NCI-H446 treated with DMSO at 0.1 percent for 48 hours (cell line): ENCODE data around the gene IPO4.

ENCODE experiments used
- DNase-seq: peaks from one replicate; lab custom pipeline; 2025; lab: John Stamatoyannopoulos, UW

IPO4 gene

DNA sequence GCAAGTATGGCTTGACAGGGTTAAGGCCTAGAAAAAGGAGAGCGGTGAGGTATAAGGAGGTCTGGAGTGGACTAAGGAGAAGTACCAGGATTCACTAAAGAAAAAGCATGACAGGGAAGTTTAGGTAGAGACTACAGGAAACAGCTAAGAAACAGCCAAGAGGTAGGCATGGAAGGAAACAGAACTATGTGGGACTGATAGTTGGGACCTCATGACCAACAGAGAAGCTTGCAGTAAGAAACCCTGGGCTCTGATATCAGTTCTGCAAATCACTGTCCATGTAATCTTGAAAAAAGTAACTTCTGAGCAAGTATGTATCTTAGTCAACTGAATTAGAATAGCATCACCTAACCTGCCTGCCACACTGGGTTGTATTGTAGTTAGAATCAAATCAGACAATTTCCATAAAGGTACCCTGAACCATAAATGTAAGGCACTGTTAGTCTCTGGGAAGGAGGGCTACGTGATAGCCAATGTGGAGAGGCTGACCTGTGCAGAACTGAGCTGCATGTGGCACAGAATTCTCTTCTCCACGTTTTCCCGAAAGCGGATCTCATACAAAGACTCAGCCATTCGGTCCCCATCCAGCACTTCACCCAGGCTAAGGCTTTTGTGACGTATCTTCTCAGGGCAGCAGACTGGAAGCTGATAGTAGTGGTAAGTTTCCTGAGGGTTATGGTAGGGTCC lies 5.7 kb upstream of the IPO4 start:
- no peak for DNase-seq

DNA sequence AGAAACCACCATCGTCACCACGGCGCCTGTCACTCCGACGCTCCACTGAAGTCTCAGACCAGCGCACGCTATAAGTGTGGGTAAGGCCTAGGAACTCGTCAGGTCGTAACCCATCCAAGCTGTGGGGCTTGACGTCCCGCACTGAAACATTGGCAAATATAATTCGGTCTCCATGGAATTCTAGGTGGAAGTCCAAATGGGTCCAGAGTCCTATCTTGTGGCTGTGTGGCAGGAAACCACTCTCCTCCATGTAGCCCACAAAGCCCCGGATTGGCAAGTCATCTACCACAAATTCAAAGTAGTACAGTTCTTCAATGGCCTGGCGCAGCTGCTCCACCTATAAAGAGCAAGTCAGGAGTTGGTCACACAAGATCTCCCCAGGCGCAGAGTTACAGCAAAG lies 4.3 kb upstream of the IPO4 start:
- no peak for DNase-seq

DNA sequence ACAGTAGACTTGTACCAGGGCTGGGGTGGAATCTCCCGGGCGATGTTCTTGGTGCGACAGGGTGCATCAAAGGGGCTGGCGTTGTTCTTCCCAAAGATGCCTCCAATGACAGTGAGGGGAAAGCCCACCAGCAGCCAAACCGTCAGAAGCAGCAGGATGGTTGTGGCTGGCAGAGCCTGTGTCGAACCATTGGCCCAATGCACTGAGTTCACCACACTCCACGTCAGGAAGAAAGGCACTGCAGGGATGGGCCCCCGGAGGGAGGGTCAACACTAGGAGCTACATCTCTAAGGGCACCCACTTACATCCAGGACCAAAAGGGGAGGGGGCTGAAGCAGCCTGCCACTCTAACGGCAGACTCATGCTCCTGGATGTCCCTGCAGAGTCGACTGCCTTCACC lies 1.8 kb upstream of the IPO4 start:
- no peak for DNase-seq

DNA sequence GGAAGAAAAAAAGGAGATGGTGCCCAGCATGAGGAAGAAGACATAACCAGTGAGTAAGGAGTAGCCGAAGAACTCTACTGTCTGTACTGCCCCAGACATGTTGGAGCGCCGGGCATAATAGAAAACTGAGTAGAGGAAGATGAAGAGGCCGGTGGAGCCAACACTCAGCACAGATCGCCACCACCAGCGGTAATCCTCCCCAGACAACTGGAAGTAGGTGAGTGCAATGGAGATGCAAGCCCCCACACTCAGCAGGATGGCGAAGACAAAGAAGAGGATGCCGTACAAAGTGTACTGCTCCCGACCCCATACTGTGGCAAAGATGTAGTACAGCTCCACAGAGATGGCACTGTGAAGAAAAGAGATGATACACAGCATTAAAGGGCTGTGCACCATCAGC lies 844 bp upstream of the IPO4 start:
- no peak for DNase-seq

DNA sequence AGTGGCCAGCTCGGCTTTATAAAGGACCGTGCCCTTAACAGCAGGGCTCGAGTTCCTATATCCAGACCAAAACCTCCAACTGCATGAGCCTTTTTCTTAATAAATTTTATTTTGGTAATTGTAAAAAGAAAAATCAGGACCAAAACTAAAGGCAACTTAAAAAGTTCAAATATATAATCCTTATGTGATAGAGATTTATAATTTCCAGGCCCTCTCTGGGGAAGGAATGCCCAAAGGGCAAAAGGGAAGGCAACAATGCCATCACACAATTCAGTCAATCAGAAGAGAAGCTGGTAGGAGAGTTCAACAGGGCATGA lies 401 bp upstream of the IPO4 start:
- DNase-seq, result no peak

DNA sequence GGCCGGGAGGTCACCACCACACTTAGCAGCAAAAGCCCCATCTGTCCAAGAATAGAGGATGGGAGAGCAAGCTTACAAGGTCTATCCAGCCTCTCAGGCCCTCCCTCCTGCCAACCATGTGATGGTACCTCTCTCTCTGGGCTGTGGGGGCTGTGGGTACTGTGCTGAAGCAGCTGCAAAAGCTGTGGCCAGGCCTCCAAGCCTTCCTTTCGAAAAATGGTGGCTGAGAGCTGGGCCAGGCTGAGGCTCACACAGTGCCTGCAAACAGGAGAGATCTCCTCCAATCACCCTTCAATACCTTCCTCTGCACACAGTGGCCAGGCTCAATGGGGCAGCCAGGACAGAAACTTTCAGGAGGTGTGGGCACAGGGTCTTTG lies 1.1 kb downstream of the IPO4 start:
- DNase-seq, result no peak

DNA sequence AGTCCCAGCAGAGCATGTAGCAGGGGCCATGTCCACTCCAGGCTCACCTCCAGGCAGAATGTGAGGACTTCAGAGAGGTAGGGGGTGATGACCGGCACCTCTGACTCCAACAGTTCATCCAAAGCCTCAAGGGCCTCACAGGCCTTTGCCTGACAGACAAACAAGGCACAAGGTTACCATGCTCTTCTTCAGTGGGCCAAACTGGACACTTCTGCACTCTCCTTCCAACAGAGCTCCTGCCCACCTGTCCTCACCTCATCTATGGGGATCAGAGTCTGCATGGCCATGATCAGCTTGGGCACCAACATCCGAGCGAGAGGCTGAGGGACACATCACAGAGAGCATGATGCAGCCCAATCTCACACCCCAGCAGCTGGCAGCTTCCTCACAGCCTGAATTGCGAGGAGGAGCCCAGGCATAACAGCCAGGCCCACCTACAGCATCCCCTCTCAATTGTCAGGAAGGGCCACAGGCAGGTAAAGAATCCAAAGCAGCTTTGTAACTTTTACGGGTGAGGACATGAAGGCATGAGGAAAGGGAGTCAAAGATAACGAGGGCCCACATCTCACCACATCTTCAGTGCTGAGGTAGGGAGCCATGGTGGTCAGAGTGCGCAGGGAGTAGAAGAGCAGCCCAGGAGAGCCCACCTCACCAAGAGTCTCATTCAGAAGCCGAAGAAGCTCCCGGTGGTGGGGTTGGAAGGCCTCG lies 1.6 kb downstream of the IPO4 start:
- DNase-seq, result no peak

DNA sequence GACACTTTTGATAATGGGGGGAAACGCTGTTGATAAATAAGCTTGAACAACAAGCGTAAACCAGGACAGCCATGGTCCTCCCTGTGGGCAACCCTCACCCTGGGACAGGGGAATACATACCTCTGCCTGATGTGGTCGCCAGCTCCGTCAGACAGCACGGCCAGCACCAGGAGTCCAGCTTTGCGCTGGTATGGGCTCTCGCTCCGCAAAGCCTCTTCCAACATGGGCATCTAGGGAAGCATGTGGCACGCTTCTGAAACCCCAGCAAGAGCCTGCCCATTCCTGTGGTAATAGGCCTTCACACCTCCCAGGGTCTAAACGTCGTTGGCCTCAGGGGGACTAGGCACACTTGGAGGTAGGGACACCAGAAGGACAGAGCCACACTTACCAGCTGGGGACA lies 2.9 kb downstream of the IPO4 start:
- no peak for DNase-seq

DNA sequence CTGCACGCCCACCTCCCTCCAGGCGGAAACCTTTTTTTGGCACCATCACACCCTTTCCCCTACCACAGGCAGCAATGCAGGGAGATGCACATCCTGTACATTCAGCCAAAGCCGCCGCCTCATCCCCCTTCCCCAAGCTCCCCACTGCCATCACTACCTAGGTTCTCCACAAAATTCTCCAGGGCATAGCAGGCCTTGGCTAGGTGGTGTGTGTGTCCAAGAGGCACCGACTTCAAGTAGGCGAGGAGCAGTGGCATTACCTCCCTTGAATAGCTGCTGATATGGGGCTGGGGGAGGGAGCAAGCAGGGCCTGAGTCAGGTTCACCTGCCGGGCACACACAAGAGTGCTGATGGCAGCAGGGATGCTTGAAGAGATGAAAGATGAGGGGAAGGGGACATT lies 3.6 kb downstream of the IPO4 start:
- DNase-seq, result no peak

DNA sequence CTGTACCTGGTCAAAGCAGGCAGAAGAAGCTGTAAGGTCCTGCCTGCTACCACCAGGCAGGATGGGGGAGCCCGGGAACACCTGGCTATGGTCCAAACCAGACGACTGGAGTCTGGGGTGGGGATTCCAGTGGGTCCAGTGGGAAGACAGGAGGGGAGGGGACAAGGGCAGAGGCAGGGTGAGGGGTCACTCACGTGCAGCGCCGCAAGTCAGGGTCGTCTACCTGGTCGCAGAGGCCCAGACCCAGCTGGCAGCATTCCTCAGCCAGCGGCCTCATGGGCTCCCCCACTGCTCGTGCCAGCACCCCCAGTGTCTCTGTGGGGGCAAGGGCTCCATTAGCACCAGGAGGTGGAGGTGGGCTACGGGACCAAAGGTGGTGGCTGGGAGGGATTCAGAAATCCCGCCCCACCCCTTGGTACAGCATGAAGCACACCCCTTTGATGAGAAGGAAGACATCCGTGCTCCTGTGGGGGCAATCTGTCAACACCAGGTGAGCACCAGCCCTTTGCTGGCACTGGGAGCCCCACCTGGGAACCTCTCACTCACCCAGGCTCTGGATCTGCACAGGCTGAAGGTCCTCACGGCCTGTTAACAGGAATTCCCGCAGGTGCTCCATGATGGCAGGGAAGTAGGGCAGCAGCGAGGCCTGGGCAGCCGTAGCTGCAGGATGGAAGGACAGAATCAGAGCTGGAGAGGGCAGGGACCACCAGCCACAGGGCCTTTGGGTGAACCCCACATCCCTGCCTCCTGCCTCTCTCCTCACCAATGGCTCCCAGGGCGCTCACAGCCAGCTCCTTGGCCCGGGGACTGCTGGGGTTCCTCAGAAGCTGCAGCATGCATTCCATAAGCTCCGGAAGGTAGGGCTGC lies 4.3 kb downstream of the IPO4 start:
- DNase-seq, result no peak

DNA sequence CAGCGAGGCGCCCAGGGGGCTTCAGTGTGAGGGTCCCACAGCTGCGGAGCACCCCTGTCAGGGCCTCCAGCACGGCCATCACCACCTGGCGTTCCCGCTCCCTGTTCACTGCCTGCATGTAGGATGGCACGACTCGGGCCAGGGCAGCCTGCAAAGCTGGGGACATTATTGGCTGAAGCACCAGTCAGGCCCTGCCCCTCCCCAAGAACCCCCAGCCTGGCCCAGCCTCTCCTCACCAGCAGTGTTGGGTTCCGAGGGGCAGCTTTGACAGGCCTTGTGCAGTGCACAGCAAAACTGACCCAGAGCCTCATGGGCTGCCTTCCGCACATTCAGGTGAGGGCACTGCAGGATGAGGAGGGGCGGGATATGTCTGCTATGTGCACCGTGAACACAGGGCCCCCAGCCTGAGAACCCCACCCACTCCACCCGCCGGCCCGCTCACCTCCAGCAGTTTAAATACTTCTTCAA lies 5.6 kb downstream of the IPO4 start:
- no peak for DNase-seq

DNA sequence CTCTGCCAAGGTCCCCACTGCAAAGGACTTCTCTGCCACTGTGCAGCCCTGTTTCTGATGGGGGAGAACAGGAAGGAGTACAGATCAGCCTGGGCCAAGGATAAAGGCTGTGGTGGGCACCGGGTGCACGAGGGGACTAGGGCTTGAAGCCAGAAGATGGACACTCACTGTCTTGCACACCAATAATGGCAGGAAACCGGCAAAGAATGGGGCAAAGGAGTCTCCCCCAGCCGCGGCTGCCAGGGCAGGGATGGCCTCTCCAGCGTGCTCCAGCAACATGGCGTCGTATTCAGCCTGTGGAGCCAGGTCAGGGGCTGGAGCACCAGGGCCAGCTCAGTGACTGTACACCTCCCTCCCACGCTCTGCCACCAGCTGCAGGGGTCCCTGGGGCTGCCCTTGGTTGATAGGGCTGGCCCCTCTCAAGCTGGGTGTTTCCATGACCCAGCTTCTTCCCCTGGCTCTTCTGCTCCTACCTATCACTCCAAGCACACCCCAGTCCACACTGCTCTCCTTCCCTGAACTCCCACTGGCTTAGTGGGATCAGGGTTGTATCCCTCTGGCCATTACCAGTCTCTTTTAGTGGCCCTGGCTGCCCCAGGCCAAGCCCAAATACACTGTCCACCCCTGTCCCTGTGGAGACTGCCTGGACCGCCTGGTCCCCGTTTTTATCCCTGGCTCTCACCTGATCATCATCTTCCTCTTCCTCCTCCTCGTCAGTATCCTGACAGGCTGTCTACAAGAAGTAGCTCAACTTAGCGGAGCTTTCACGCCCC lies 6.3 kb downstream of the IPO4 start:
- DNase-seq, result no peak

DNA sequence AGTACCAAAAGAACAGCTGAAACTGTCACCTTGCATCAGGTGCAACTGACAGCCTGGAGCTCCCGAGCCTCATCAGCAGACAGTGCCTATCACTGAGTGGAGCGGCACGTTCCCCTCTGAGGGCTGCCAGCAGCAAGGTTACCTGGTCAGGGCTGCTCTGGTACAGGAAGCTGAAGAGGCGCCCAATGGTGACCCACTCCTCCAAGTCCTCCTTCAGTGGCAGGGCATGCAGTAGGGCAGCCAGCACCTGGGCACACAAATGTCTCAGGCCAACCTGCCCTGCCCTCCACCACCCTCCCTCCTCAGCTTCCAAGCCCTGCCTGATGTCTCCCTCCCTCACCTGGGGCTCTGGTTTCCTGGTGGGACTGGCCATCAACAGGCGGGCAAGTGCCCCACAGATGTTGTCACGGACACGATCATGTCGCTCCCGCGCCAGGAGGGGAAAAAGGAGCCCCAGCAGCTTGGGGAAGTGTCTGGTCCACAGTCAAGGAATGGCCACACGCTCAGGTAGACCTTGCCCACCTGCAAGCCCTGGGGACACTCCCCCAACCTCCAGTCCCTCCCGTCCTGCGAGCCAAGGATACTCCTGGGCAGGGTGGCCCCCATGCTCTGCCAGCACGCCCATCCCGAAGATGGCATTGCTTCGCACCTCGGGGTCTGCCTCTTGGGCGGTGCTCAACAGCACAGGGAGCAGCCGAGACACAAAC lies 7.1 kb downstream of the IPO4 start:
- no peak for DNase-seq

DNA sequence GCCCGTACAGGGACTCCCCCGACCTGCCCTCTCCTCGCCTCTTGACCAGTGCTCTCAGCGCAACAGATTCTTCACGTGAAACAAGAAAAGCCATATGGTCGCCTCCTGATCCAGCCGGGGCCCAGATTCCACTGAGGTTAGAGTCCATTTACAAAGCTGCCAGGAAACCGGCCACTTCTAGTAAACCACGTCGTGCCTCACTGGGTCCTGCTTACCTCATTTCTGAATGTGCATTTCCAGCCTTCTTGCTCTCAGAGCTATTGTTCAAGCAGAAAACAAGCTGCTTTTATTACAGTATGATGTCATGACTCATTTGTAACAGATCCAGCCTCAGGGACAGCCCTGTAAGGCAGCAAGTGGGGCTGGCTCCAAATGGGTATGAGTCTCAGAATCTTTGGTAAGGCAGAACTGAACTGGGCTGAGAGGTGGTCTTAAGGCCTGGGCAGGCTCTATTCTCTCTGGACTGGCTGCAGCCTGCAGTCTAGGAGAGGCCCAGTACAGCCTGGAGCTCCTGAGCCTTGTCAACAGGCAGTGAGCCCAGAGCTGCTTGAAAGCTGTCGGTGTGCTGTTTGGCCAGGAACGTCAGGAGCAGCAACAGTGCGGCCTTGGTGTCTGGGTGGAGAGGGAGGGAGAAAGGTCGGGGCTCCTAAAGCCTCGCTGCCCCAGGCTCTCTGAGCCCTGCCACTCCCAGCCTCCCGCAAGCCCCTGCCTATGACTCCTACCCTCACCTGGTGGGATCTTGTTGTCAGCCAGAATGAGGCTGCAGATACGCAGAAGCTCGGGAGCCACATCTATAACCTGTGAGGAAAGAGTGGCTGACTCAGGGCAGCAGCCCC lies 8.4 kb downstream of the IPO4 start:
- DNase-seq, result no peak

DNA sequence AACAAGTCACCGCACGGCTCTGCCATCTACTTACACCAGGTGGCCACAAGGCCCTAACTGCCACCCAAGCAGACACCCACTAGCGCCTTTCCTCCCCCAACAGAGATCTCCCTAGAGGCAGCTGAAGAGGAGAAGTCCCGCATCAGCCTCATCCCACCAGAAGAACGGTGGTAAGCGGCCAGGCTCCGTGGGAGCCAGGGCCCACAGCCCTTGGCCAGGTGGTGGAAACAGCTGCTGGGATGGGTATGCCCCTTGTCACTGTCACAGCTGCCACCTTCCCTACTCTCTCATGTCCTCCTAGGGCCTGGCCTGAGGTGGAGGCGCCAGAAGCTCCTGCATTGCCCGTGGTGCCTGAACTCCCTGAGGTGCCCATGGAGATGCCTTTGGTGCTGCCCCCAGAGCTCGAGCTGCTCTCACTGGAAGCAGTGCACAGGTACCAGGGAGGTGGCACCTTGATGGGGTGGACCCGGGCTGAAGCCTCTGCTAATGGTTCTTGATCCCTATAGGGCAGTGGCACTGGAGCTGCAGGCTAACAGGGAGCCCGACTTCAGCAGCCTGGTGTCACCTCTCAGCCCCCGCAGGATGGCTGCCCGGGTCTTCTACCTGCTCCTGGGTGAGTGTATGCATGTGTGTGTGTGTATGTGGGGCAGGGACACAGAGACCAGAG lies 9.2 kb downstream of the IPO4 start:
- DNase-seq, result no peak

DNA sequence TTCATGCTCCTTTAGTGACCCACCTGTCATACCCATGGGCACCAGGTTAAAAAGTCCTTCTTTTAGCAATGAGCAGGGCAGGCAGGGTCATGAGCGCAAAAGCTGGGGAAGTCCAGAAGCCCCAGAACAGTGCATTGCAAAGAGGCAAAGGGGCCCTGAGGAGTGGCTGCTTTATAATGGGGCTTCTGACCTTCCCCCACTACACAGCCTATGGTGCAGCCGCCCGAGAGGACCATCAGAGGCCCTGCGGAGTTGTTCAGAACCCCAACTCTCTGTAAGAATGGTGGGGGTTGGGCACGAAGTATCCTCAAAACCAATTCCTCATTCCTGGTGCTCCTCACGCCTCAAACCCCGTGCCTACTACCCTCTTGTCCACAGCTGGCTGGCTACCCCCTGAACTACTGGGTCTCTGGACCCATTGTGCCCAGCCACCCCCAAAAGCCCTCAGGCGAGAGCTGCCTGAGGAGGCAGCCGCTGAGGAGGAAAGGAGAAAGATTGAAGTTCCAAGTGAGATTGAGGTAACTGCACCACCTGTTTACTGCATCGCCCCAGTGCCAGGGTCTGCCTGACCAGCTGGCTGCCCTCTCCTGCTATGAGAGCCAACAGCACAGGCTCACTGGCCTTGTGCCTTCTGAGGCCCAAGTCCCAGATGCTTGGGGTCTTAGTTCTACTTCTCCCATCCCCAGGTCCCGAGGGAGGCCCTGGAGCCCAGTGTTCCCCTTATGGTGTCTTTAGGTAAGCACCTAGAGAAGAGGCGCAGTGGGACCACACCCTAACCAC lies 10.0 kb downstream of the IPO4 start:
- no peak for DNase-seq

DNA sequence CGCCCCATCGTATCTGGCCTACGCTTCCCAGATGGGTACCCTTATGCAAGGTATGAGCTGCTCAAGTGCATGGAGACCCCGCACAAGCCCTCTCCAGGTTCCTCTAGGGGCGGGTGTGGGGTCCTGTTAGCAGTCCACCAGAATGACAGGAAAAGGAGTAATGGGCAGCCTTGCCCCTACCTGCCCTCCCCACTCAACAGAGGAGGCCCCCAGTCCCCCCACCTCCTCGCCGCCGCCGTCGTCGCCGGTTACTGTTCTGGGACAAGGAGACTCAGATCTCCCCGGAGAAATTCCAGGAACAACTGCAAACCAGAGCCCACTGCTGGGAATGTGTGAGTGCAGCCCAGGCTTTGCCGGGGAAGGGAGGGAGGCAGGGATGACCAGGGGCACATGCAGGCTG lies 10.7 kb downstream of the IPO4 start:
- no peak for DNase-seq

DNA sequence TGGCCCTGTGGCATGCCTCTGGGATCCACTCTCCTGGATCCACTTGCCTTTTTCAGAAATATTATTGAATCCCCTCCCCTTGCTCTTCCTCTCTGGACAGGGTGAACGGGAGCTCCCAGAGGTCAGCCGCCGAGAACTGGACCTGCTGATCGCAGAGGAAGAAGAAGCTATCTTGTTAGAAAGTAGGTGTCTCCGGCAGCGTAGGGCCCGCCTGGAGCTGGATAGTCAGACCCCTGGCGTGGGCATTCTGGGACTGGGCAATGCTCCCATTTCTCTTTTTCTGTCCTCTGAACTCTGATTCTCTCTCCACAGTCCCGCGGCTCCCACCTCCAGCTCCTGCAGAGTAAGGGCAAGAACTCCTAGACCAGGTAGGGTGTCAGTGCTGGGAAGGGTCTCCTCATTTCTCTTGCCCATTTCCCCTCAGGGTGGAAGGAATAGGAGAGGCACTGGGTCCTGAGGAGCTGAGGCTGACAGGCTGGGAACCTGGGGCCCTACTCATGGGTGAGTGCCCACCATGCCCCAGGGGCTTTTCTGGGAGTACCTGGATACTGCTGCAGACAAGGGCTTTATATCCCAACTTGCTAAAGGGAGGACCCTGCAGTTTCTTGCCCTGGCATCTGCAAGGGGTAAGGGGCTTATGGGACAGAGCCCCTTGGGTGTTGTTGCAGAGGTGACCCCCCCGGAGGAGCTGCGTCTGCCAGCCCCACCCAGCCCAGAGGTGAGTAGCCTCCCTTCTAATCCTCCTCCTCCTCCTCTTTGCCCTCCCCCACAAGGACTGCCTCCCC lies 11.4 kb downstream of the IPO4 start:
- no peak for DNase-seq

DNA sequence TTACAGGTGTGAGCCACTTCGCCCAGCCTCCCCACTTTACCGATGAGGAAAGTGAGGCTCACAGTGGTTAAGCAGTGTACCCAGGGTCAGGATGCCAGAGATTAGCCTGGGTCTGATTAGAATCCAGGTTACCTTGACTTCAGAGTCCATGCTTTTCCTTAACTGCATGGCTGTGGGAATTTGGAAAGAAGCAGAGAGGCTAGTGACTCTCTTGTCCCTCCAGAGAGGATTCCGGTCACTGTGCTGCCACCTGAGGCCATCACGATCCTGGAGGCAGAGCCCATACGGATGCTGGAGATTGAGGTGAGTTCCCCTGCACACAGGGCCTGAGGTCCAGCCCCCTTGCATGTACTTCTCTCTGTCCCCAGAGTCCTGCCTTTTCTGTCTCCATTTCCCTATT lies 12.0 kb downstream of the IPO4 start:
- no peak for DNase-seq
